ENCODE measurements around the gene ENG.
A peak's percentile ranks its signal among the peaks of the same experiment; 100 is the strongest.

The ENG gene

DNA sequence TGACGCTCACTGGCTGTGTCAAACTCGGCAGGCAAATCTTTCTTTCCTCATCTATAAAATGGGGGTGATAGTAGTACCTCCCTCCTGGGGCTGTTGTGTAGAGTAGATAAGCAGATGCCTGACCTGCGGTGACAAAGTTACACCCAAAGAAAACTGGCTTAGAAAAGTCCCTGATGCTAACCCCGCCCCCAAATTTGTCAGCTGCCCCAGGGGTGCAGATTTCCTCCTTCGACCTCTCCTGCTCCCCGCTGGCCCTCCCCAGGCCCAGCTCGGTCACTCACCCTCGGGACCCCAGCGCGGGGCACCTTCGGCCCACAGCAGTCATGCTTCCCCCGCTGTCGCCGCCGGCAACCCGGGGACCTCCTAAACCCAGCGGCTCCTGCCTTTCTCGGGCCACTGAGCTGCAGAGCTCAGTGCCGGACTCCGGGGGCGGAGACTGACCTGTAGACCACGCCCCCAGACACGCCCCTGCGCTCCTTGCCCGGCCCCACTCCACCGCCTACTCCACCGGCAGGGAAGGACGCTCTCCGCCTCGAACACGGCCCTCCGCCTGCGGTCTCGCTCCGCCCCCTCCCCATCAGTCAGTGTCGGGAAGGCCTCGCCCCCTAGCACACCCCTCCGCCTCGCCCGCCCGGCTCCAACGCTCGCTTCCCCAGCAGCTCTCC lies 83.4 kb downstream of the ENG start:
- DNase-seq = peak; percentile 81

DNA sequence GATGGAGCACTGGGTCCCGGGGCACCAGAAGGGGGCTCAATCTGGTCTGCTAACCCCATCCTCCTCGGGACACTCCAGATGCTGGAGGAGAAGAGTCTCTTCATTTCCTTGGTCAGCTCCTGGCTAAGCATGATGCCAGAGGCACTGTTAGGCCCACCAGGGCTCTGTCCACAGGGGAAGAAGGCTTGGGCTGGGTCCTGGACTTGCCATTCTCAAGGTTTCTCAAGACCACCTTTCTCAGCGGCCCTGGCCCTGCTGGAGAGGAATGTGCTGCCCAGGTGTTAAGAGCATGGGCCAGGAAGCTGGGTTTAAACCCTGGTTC lies 83.9 kb downstream of the ENG start:
- DNase-seq = no peak

DNA sequence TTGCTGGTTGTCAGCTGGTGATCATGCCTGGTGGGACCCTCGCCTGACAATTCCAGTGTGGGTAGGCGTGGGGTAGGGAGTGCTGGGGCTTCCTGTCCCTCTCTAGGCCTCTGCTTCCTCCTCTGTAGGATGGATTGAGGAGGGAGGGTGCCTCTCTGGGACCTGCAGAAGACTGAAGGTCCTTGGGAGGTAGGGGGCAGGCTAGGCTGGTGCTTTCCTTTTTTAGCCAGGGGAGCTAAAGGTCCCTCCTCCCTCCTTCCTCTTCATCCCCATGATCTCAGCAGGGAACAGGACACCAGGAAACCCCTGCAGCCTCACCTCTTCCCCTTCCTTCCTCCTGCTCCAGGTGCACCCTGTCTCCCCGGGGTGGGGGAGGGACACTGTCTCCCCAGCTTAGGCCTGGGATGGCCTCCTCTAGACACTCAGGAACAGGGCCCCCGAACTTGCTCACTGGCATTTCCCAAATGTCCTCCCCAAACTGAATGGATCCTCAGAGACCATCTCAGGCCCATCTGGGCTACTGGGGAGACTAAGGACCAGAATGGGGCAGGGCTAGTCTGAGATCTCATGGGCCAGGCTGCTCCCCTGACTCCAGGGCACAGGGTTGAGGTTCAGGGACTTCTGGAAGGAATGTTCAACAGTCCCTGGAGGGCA lies 84.4 kb downstream of the ENG start:
- DNase-seq = no peak

DNA sequence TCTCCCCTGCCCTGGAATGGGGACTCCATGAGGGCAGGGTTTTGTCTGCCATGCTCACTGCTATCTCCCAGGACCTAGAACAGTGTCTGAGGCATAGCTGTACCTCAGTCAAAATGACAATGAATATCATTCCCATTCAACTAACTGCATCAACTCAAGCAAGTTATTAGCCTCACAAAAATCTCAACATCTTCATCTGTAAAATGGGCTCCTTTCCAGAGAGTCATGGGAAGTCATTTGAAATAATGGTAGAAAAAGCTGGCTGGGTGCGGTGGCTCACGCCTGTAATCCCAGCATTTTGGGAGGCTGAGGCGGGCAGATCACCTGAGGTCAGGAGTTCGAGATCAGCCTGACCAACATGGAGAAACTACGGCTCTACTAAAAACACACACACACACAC lies 85.4 kb downstream of the ENG start:
- DNase-seq = no peak

DNA sequence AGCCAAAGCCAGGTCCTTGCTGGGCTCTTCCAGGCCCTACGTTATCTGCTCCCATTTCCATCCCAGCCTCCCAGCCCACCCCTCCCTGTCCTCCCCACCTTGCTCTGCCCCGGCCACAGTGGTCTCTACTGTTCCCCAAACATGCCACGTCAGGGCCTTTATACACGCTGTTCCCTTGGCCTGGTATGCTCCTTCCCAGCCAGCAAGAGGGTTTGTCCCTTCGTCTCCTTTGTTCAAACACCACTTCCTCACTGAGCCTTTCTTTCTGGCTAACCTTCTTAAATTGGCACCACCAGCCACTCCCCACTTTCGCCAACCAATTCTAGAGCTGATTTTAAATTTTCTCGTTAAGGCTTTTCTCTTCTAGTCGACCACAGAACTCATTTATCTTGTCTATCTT lies 85.8 kb downstream of the ENG start:
- DNase-seq = no peak

DNA sequence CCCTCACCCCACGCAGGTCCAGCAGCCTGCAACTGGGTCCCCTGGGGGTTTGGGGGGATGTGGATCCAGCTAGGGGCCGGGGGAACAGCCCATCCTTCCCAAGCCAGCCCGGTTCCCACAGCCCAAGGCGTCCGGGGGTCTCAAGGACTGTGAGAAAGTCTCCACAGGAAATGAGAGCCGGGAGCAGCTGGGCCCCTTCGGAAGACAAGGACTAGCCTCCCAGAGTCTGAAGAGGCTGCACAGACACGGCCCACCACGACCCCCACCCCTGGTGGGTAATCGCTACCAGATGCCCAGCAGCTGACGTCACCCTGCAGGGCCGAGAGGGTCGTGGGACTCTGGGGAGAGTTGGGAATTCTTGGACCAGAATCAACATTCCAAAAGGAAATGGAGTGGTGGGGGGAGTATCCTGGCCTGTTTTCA lies 86.5 kb downstream of the ENG start:
- DNase-seq = no peak

- no peak for DNase-seq
Measured at GRCh38 chr9:127767410-127767809, 87.0 kb downstream of the ENG start.

GRCh38 chr9:127765418-127765817 lies 89.0 kb downstream of the ENG start:
- DNase-seq = no peak

Measured in NCI-H446 treated with DMSO at 0.1 percent for 48 hours (cell line).